ENCODE results near the gene CAMK2G.

GRCh38 chr10:73810735-73811465, 63.5 kb downstream of the CAMK2G start:
- TF ChIP-seq EZH2phosphoT487 (IDR thresholded peaks at IDR 0.05; ENCODE audit: insufficient read depth, low read depth) = no peak
- no peak for TF ChIP-seq EZH2 (IDR thresholded peaks at IDR 0.05; ENCODE audit: insufficient read depth, poor library complexity, severe bottlenecking)
